HEK293 (cell line): Measurements from ENCODE around the gene SETD2.

ENCODE experiments used
- TRIM28 ChIP-seq: IDR thresholded peaks from 2 replicates; pipeline ENCODE4 v1.6.1; 2011; ENCODE audit warnings: low read length, control low read depth, borderline replicate concordance
- ZBTB1 ChIP-seq: fragments of 450-650 bp; formaldehyde crosslinking; IDR thresholded peaks from 2 replicates; pipeline ENCODE4 v1.5.1; 2016; ENCODE audit warnings: missing biosample characterization, missing genetic modification characterization
- ZBTB7A ChIP-seq: fragments of 450-650 bp; formaldehyde crosslinking; IDR thresholded peaks from 2 replicates; pipeline ENCODE4 v1.5.1; 2016; ENCODE audit warnings: low read depth, missing biosample characterization, missing genetic modification characterization
- ZBTB8A ChIP-seq: fragments of 450-650 bp; formaldehyde crosslinking; IDR thresholded peaks from 2 replicates; pipeline ENCODE4 v1.5.1; 2016; ENCODE audit warnings: missing biosample characterization, missing genetic modification characterization
- ZNF169 ChIP-seq: fragments of 450-650 bp; formaldehyde crosslinking; IDR thresholded peaks from 2 replicates; pipeline ENCODE4 v1.5.1; 2016; ENCODE audit warnings: missing biosample characterization, missing genetic modification characterization
- ZNF621 ChIP-seq: fragments of 450-650 bp; formaldehyde crosslinking; IDR thresholded peaks from 2 replicates; pipeline ENCODE4 v1.5.1; 2017; ENCODE audit warnings: missing biosample characterization, missing genetic modification characterization
- ZNF776 ChIP-seq: fragments of 450-650 bp; formaldehyde crosslinking; IDR thresholded peaks from 2 replicates; pipeline ENCODE4 v1.5.0; 2017; ENCODE audit warnings: missing biosample characterization, missing genetic modification characterization, borderline replicate concordance
- TF ChIP-seq, protein P1 (sequence below): fragments of 450-650 bp; formaldehyde crosslinking; IDR thresholded peaks from 2 replicates; pipeline ENCODE4 v1.5.1; 2016; ENCODE audit warnings: missing biosample characterization, missing genetic modification characterization
- TF ChIP-seq, protein P2 (sequence below): fragments of 450-650 bp; formaldehyde crosslinking; optimal IDR thresholded peaks from 2 replicates; pipeline ENCODE3; 2016; ENCODE audit warnings: missing biosample characterization, mild to moderate bottlenecking, missing genetic modification characterization
- TF ChIP-seq, protein P3 (sequence below): fragments of 450-650 bp; formaldehyde crosslinking; IDR thresholded peaks from 2 replicates; pipeline ENCODE4 v1.5.1; 2016; ENCODE audit warnings: missing biosample characterization, missing genetic modification characterization
- TF ChIP-seq, protein P4 (sequence below): fragments of 450-650 bp; formaldehyde crosslinking; IDR thresholded peaks from 2 replicates; pipeline ENCODE4 v1.5.1; 2016; ENCODE audit warnings: missing biosample characterization, missing genetic modification characterization

DNA sequence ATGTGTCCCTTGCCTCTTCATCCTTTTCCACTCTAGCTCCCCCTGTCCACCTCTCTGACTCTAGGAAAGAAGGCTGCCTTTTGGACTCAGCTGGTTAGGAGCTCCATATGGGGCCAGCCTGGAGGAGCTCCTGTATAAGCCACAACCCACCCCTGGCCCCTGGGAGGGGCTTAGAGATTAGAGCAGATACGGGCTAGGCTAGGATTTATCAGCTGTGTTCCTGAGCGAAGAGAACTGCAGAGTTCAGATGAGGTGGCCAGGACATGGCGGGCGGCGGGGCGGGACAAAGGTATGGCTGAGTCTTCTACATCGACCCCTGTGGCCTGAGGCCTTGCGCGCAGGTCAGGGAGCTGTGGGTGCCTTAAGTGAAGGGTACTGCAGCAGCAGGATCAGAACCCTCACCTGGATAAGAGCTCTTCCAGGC lies 176.6 kb downstream of the SETD2 start:
- no peak for TF ChIP-seq ZBTB7A (tag by site-specific recombination)
- TF ChIP-seq, protein P1, sequence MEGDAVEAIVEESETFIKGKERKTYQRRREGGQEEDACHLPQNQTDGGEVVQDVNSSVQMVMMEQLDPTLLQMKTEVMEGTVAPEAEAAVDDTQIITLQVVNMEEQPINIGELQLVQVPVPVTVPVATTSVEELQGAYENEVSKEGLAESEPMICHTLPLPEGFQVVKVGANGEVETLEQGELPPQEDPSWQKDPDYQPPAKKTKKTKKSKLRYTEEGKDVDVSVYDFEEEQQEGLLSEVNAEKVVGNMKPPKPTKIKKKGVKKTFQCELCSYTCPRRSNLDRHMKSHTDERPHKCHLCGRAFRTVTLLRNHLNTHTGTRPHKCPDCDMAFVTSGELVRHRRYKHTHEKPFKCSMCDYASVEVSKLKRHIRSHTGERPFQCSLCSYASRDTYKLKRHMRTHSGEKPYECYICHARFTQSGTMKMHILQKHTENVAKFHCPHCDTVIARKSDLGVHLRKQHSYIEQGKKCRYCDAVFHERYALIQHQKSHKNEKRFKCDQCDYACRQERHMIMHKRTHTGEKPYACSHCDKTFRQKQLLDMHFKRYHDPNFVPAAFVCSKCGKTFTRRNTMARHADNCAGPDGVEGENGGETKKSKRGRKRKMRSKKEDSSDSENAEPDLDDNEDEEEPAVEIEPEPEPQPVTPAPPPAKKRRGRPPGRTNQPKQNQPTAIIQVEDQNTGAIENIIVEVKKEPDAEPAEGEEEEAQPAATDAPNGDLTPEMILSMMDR (tag by site-specific recombination), result no peak
- TF ChIP-seq ZBTB8A (tag by site-specific recombination), result no peak
- no peak for TF ChIP-seq ZBTB1 (tag by site-specific recombination)
- TF ChIP-seq, protein P2, sequence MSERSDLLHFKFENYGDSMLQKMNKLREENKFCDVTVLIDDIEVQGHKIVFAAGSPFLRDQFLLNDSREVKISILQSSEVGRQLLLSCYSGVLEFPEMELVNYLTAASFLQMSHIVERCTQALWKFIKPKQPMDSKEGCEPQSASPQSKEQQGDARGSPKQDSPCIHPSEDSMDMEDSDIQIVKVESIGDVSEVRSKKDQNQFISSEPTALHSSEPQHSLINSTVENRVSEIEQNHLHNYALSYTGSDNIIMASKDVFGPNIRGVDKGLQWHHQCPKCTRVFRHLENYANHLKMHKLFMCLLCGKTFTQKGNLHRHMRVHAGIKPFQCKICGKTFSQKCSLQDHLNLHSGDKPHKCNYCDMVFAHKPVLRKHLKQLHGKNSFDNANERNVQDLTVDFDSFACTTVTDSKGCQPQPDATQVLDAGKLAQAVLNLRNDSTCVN (tag by site-specific recombination), result no peak
- no peak for TF ChIP-seq TRIM28
- no peak for TF ChIP-seq ZNF169 (tag by site-specific recombination)
- TF ChIP-seq, protein P3, sequence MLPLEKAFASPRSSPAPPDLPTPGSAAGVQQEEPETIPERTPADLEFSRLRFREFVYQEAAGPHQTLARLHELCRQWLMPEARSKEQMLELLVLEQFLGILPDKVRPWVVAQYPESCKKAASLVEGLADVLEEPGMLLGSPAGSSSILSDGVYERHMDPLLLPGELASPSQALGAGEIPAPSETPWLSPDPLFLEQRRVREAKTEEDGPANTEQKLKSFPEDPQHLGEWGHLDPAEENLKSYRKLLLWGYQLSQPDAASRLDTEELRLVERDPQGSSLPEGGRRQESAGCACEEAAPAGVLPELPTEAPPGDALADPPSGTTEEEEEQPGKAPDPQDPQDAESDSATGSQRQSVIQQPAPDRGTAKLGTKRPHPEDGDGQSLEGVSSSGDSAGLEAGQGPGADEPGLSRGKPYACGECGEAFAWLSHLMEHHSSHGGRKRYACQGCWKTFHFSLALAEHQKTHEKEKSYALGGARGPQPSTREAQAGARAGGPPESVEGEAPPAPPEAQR (tag by site-specific recombination), result no peak
- TF ChIP-seq ZNF776 (tag by site-specific recombination), result no peak
- TF ChIP-seq, protein P4, sequence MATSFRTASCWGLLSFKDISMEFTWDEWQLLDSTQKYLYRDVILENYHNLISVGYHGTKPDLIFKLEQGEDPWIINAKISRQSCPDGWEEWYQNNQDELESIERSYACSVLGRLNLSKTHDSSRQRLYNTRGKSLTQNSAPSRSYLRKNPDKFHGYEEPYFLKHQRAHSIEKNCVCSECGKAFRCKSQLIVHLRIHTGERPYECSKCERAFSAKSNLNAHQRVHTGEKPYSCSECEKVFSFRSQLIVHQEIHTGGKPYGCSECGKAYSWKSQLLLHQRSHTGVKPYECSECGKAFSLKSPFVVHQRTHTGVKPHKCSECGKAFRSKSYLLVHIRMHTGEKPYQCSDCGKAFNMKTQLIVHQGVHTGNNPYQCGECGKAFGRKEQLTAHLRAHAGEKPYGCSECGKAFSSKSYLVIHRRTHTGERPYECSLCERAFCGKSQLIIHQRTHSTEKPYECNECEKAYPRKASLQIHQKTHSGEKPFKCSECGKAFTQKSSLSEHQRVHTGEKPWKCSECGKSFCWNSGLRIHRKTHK (tag by site-specific recombination), result no peak
- no peak for TF ChIP-seq ZNF621 (tag by site-specific recombination)
